PC-9 (cell line): Measurements from ENCODE around the gene FARS2. TPM values are rescaled to one million over a fixed set of nuclear protein-coding genes. Genes with fewer than 3 reads are reported as not detected.

Experiments used
- BruUV-seq: library from RNA; stranded (reverse); fragments of 400-500 nt; replicated peaks from 2 replicates; lab custom pipeline; 2021; lab: Mats Ljungman, UMichigan
- CTCF ChIA-PET: fragments of 300-600 bp; sonication (Branson Sonifier 250); formaldehyde crosslinking; loops from one replicate; lab custom pipeline; 2022; ENCODE audit warnings: antibody characterized with exemption; lab: Charles Lee
- POLR2A ChIA-PET: fragments of 300-600 bp; sonication (Branson Sonifier 250); formaldehyde crosslinking; loops from one replicate; lab custom pipeline; 2022; ENCODE audit warnings: antibody characterized with exemption; ENCODE audit not compliant: unreplicated experiment; lab: Charles Lee
- DNase-seq, 2 experiments: peaks; one replicate each; pipeline versions ENCODE4 v3.0.0 to v3.0.0-alpha.2; 2015 to 2022; ENCODE audit warnings: mixed read lengths in 1 of 2
- H2AFZ ChIP-seq: fragments of 200-600 bp; sonication (generic); 2 replicates; pipeline ENCODE4 v1.8.1; 2017; ENCODE audit warnings: antibody characterized with exemption
- H3F3A ChIP-seq: fragments of 200-600 bp; sonication (generic); 2 replicates; pipeline ENCODE4 v1.8.1; 2017; ENCODE audit warnings: antibody characterized with exemption, mild to moderate bottlenecking, low read depth; ENCODE audit not compliant: insufficient read depth
- H3K27ac ChIP-seq: fragments of 200-600 bp; sonication (generic); 2 replicates; pipeline ENCODE4 v1.6.1; 2016; ENCODE audit warnings: mixed run types
- H3K27me3 ChIP-seq: fragments of 200-600 bp; sonication (generic); 2 replicates; pipeline ENCODE4 v1.6.1; 2016; ENCODE audit warnings: low read depth, mixed run types; ENCODE audit not compliant: insufficient read depth
- H3K36me3 ChIP-seq: fragments of 200-600 bp; sonication (generic); 2 replicates; pipeline ENCODE4 v1.6.1; 2016; ENCODE audit warnings: low read depth, mixed run types
- H3K4me1 ChIP-seq: fragments of 200-600 bp; sonication (generic); replicated peaks from 2 replicates; pipeline ENCODE4 v1.6.1; 2016; ENCODE audit warnings: mixed run types; ENCODE audit not compliant: insufficient read depth
- H3K4me2 ChIP-seq: fragments of 200-600 bp; sonication (generic); 2 replicates; pipeline ENCODE4 v1.6.1; 2017; ENCODE audit warnings: mixed run types
- H3K4me3 ChIP-seq: fragments of 200-600 bp; sonication (generic); 2 replicates; pipeline ENCODE4 v1.6.1; 2016; ENCODE audit warnings: mixed run types
- H3K79me2 ChIP-seq: fragments of 200-600 bp; sonication (generic); 2 replicates; pipeline ENCODE4 v1.6.1; 2017; ENCODE audit warnings: low read depth, mixed run types
- H3K9me2 ChIP-seq: fragments of 200-600 bp; sonication (generic); 2 replicates; pipeline ENCODE4 v1.8.1; 2017; ENCODE audit warnings: mild to moderate bottlenecking; ENCODE audit not compliant: insufficient read depth
- H3K9me3 ChIP-seq: fragments of 200-600 bp; sonication (generic); 2 replicates; pipeline ENCODE4 v1.8.1; 2016; ENCODE audit warnings: low read depth; ENCODE audit not compliant: insufficient read depth
- H4K20me1 ChIP-seq: fragments of 200-600 bp; sonication (generic); 2 replicates; pipeline ENCODE4 v1.8.1; 2017; ENCODE audit not compliant: insufficient read depth
- CTCF ChIP-seq: fragments of 200-600 bp; sonication (generic); conservative IDR thresholded peaks from 2 replicates; pipeline ENCODE4 v1.6.1; 2017; ENCODE audit warnings: mixed run types, antibody characterized with exemption, mild to moderate bottlenecking, moderate library complexity
- EZH2 ChIP-seq: fragments of 200-600 bp; sonication (generic); IDR thresholded peaks from 2 replicates; pipeline ENCODE4 v1.8.0; 2017; ENCODE audit warnings: antibody characterized with exemption, low read depth
- intact Hi-C: fragments of 100-400 bp; cut with micrococcal nuclease; formaldehyde crosslinking; loops from one replicate; pipeline ENCODE4 v1.10.0; 2022; ENCODE audit not compliant: unreplicated experiment
- total RNA-seq: library from RNA; stranded (reverse); gene quantifications from 2 replicates; pipeline ENCODE4 v1.2.3, GENCODE V29; 2021

Gene FARS2
- total RNA-seq, 1 experiment from 2014 or later, result 26.7 TPM

DNA sequence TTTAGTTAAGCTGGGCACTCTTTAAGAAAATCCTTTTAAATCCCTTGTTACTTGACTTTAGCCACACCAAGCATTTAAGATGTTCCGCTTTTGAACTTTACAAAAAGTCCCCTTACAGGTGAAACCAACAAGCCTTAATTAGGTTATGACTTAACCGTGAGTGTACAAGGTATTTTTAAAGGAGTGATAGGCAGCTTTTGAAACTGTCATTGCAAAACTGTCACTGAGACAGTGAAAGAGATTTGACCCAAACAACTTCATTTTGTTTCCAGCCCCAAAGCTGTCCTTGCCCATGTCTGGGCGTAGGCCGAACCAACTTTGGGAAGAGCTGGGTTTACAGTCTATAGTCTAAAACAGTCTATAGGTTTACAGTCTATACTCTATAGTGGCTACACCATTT lies 305.4 kb downstream of the FARS2 start:
- ChIA-PET POLR2A (no interaction called here), CTCF (no interaction called here)
- no peaks in the 10 kb centered on the region; the same call in 1 of the 2 replicates for H3K9me3 ChIP-seq

GRCh38 chr6:5567352-5567751 lies 306.0 kb downstream of the FARS2 start:
- Histone ChIP-seq H3K4me1 (0 out of 2 replicates have a peak, but pooled peaks cover 7% of the 10 kb centered on the region), H4K20me1 (no peaks in the 10 kb centered on the region), H3K4me3 (no peak overlapping the region), H3F3A (0 out of 2 replicates have a peak, but pooled peaks cover 3% of the 10 kb centered on the region), H3K27me3 (no peaks in the 10 kb centered on the region), H2AFZ (no peak overlapping the region), H3K9me2 (no peaks in the 10 kb centered on the region), H3K27ac (no peak overlapping the region), H3K79me2 (no peaks in the 10 kb centered on the region), H3K4me2 (no peak overlapping the region), H3K36me3 (no peaks in the 10 kb centered on the region), H3K9me3 (no peaks in the 10 kb centered on the region; the same call in 1 of the 2 replicates)
- POLR2A ChIA-PET, result no interaction called here
- DNase-seq, result no peak
- CTCF ChIA-PET, result no interaction called here
- no TSS peak for BruUV-seq
- TF ChIP-seq EZH2 (no peak), CTCF (no peak)
- intact Hi-C loops, result no loop called here

More for the DNA sequence above, 305.4 kb downstream of the FARS2 start:
- H3K4me2 ChIP-seq, result no peak overlapping the region
- no peak overlapping the region for H3K27ac ChIP-seq
- TF ChIP-seq EZH2 (no peak), CTCF (no peak)
- H3K9me2 ChIP-seq, result no peaks in the 10 kb centered on the region
- H3F3A ChIP-seq, result 0 out of 2 replicates have a peak, but pooled peaks cover 3% of the 10 kb centered on the region
- intact Hi-C loops, result no loop called here
- DNase-seq, result no peak
- H2AFZ ChIP-seq, result no peak overlapping the region
- no TSS peak for BruUV-seq
- no peaks in the 10 kb centered on the region for H3K79me2 ChIP-seq
- H4K20me1 ChIP-seq, result no peaks in the 10 kb centered on the region
- 0 out of 2 replicates have a peak, but pooled peaks cover 7% of the 10 kb centered on the region for H3K4me1 ChIP-seq
- H3K4me3 ChIP-seq, result no peak overlapping the region
- no peaks in the 10 kb centered on the region for H3K27me3 ChIP-seq
- H3K36me3 ChIP-seq, result no peaks in the 10 kb centered on the region

DNA sequence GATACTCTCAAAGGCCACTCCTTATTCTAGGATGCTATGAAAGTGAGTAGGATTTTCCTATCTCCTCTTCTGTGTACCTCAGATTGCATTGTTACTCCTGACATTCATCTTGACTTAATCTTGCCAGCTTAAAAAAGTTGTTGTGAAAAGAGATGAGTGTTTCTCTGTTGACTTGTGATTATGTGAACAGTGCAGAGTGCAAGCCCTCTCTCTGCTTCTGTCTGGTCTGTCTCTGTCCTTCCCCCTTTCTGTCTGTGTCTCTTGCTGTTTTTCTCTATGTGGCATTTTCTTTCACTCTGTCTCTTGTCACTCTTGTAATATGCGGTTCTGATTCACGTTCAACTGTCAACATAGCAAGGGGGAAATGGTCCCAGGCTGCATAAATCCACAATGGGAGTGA lies 306.6 kb downstream of the FARS2 start:
- no peak for TF ChIP-seq EZH2
- no peak for TF ChIP-seq CTCF

More for the DNA sequence above, 306.6 kb downstream of the FARS2 start:
- CTCF ChIA-PET, result no interaction called here
- no peaks in the 10 kb centered on the region for H3K27me3 ChIP-seq
- no peak overlapping the region for H3K27ac ChIP-seq
- H3F3A ChIP-seq, result 0 out of 2 replicates have a peak, but pooled peaks cover 3% of the 10 kb centered on the region
- H3K9me3 ChIP-seq, result no peaks in the 10 kb centered on the region; the same call in 1 of the 2 replicates
- intact Hi-C loops, result no loop called here
- no peak for DNase-seq
- no peak overlapping the region for H3K4me2 ChIP-seq
- no peak overlapping the region for H3K4me3 ChIP-seq
- H2AFZ ChIP-seq, result no peak overlapping the region
- POLR2A ChIA-PET, result no interaction called here
- H3K36me3 ChIP-seq, result no peaks in the 10 kb centered on the region
- no peaks in the 10 kb centered on the region for H3K79me2 ChIP-seq
- 0 out of 2 replicates have a peak, but pooled peaks cover 7% of the 10 kb centered on the region for H3K4me1 ChIP-seq
- no peaks in the 10 kb centered on the region for H4K20me1 ChIP-seq
- H3K9me2 ChIP-seq, result no peaks in the 10 kb centered on the region
- BruUV-seq, result no TSS peak
